Stimulated activated CD8-positive, alpha-beta memory T cell treated with anti-CD3 and anti-CD28 coated beads, Interleukin-15, amount 100 ng/mL, for 48 hours (primary cell): ENCODE data around the gene TTC7B.

Source experiments
- DNase-seq, 2 donors: peaks; one replicate each; pipeline ENCODE4 v3.0.0-alpha.2; 2020; ENCODE audit warnings: low read depth in 2 of 2

The TTC7B gene

DNA sequence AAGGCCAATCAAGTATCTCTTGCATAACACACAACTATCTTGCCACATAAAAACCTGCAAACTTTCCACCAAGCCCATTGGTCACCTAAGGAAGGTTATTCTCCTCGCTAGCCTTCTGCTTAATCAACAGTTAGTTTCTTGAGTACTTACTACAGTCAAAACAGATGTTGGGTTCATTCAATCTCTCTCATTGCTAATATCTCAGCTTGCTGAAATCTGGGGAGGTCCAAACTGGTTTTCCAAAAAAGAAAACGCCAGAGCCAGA is 74.6 kb downstream of the TTC7B start:
- DNase-seq, result no peak

DNA sequence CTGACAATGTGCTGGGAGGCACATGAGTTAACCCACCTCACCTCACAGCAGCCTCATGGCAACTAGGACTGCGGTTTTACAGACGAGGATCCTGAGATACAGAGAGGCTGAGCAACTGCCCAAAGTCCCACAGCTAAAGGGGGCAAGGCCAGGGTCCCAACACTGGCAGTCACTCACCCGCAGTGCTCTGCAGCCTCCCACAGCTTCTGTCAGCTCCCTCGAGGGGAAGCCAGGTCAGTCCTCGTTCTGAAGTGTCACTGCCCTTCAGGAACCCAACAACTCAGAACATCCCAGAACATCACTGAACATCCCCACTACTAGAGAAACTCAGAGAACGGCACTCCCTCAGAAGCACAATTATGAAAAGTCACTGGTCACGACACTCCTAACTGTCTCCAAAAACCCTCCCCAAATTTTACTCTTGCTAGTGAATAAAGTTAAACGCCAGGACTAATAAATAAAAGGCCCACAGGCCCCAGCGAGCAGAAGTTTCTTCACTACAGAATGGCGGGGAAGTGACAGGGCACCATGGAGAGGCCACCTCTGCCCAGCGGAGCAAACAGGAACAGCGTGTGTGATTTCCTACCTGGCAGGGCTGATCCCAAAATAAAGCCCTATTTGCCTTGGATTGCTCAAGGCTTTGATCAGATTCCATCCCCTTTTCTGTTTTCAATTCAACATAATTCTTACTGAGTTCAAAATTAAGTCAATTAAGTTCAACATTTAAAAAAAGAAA is 75.1 kb downstream of the TTC7B start:
- DNase-seq, result no peak

DNA sequence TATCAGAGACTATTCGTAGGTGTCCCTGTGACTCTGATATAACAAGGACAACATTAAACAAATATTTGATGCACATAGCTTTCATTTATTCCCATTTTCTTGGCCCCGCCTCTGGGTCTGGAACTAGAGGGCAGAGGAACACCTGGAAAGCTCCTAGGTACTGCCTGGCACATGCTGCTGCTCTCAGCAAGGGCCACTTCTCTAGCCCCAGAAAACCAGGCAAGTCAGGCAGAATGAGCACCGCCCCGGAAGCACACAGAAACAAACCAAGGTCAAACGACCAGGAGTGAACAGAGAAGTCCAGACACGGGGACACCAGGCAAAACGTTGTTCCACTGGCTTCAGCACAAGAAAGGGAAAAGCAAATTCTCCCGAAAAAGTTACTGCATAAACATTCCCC is 76.1 kb downstream of the TTC7B start:
- DNase-seq, result no peak

DNA sequence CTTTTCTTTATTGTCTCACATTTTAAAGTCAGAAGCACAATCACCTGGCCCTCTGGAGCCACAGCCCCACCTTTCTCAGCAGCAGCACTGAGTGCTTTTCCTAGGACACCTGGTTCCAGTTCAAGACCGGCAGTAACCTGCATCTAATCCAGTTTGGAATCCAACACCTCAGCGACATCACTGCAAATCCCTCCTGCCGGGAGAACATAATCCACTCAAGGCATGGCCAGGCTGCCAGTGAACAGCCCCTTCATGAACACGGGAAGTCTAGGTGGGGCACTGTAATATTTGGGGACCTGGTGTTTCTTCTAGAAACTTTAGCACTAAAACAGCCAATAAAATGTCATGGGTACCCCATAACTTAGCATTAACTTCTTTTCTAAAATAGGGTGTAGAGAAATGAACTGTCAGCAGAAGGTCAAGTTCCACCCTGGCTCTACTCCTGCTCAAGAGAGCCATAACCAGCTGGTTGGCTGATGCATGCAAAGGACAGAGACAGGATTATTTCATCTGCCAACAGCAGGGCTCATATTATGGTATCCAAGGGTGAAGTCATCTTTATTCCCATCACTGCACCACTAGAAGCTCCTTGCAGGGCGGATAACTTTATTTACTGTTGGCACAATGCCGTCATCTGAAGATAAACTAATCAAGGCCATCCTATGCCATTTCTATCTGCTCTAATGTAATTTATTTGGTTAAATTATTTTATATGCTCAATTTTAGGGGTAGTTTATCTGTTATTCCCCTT is 76.7 kb downstream of the TTC7B start:
- no peak for DNase-seq

DNA sequence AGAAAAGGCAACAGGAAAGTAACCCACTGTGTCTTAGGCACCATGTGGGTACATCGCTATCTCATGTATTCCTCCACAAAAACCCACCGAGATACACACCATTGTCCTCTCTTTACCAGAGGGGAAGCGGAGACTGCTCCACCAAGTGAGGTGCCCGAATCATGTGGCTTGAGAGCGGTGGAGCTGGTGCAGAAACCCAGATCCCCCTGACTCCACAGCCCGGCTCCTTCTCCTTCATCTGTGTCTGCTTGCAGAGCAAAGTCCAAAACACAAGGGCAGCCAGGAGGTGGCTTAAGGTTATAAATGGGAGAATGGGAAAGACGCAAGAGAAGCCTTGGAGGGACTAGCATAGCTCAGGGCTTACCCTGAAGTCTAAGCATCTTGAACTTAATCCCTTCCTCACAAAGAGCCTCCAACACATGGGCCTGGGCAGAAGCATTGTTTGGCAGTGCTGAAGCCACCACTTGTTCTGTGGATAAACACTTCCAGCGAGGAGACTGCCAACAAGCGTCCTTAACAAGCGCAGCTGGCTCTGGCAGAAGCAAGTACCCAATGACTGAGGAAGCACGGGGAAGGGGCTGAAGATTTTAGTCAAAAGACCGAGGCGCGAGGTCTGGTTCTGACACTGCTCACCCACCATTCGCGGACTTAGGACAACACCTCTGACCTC is 83.0 kb downstream of the TTC7B start:
- no peak for DNase-seq

DNA sequence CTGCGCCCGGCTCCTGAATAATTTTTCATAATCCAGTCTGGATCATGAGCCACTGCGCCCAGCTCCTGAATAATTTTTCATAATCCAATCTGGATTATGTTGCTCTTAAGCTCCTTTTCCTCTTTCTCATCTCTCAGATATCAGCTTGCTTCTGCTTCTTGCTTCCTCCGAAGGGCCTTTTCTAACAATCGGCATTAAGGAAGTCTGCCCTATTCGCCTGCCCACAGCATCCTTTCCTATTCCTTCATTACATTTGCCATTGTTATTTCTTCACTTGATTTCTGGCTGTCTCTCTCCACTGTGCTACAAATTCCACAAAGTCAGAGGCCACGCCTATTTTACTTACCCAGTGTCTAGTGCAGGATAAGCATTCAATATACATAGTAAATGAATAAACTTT is 83.5 kb downstream of the TTC7B start:
- no peak for DNase-seq

DNA sequence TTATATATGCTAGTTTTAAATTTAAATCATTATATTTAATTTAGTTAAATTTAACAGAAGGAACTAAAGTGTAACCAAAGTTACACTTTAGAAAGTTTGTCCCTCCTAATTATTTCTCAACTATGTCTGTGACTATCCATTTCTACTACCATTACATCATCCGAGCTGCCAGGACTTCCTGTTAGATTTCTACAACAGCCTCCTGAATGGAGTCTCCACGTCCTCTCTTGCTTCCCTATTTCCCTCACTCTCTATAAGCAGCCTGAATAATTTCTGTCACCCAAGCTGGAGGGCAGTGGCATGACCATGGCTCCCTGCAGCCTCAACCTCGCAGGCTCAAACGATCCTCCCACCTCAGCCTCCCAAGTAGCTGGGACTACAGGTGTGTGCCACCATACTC is 84.1 kb downstream of the TTC7B start:
- no peak for DNase-seq

DNA sequence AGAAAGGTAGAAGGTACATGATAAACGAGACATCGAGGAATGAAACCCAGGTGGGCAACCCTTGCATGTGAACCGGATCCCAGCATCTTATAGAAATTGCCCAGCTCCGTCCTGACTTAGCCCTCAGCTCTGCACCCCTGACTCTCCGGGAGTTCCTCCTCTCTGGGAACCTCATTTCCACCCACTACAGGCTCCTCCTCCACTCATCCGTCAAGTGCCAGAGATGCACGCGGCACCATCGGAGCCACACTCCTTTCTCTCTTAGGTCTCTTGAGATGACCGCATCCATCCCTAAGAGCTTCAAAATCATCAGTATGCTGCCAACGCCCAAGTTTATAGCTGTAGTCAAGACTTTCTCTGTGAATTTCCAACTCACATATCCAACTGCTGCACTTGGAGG is 84.7 kb downstream of the TTC7B start:
- DNase-seq, result no peak

DNA sequence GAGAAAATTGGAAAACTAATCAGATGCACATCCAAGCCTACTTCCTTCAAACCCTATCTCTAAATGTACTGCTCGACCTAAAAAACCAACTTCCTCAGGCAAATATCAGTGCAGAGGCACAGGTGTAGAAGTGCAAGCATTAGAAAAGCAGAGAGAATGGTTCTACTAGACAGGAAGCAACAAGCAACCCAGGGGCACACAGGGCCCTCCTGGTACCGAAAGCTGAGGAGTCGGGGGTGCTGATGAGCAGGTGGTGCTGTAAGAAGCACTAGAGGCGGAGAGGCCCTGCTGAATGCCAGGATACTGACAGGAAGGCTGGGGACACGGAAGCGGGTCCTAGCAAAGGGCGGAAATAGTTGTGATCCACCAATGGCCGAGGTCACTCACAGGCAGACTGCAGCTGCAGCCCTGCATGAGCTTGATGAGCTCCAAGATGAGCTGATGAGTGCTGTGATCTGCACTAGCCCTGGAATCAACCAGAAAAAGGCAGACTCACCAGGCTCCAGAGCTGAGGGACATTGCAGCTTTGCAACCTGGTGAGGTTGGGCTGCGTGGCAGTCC is 85.9 kb downstream of the TTC7B start:
- DNase-seq, result no peak

DNA sequence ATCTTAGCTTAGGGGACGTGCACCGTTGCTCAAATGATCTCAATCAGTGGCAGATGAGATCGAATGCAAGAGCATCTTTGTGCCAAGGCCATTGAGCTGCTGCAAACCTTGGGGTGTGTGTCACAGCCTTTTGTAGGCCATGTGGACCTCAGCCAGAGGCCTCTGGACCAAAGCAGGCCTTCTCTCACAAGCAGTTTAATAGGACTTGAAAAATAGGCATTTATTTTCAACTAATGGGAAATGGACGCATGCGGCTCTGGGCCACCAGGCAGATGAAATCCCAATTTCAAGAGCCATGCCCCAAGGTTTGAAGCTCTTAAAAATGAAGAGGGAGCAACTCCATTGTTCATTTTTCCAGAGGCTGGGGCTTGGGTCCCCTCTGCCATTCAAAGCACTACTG is 87.3 kb downstream of the TTC7B start:
- no peak for DNase-seq

DNA sequence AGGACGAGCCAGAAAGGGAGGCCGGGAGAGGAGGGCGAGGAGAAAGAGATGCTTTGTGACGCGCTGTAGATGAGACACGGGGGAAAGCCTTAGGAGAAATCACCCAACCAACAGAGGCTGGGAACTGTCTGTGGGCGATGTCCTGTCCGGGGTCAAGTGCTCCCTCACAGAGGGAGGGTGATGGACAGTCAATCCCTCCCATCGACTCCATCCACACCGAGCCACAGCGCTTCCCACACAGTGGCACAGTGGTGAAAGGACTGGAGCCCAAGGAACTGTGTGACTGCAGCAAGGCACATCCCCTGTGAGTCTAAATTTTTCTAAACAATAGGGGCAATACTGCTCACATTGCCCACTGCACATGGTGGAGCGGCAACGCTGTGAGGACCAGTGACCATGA is 89.1 kb downstream of the TTC7B start:
- no peak for DNase-seq

DNA sequence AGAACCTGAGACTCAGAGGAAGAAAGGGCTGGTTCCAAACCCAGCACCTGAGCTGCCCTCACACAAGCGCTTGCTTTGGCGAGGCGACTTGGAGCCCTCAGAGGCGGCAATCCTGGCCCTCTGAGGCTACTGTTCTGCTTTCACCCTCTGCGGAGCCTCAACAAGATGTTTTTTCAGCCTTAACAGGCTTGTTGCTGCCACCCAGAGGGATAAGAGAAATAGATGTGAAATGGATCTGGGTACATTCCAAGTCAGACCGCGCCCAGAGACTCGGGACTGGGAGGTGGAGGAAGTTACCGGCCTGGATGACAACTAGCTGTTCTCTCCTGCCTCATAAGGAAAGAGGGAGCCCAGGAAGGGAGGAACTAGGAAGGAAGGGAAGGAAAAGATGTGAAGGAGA is 89.6 kb downstream of the TTC7B start:
- DNase-seq, result no peak

DNA sequence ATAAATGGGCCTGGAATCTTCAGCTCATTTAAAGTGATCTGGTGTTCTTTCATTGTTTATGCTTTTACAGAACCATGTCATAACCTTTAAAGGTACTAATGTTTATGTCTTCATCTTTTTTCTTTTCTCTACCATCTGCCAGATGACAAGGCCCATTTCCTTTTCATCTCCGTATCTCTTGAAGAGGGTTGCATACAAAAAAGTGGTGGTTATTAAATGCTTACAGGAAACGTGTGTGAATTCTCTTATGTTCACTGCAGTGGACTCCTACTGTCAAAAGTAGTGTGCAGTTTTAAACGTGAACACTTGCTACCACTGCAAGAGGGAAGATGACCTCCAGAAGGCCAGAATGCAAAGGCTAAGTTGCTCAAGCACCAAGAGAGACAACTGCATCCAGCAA is 91.4 kb downstream of the TTC7B start:
- DNase-seq, result no peak

DNA sequence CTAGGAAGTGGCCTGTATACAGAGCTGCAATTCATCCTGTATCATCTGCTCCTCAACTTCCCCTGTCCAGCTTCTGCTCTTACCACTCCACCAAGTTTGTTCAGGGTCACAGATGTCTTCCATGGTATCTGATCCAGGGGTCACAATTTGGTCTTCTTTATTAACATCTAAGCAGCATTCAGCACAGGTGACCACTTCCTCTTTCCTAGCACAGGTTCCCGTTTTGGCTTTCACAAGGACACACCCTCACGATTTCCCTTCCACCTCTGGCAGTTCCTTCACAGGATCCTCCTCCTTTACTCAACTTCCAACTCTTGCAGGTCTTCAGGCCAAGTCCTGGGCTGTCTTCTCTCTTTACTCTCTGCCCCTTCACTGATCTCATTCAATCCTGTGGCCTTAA is 93.6 kb downstream of the TTC7B start:
- DNase-seq, result no peak

DNA sequence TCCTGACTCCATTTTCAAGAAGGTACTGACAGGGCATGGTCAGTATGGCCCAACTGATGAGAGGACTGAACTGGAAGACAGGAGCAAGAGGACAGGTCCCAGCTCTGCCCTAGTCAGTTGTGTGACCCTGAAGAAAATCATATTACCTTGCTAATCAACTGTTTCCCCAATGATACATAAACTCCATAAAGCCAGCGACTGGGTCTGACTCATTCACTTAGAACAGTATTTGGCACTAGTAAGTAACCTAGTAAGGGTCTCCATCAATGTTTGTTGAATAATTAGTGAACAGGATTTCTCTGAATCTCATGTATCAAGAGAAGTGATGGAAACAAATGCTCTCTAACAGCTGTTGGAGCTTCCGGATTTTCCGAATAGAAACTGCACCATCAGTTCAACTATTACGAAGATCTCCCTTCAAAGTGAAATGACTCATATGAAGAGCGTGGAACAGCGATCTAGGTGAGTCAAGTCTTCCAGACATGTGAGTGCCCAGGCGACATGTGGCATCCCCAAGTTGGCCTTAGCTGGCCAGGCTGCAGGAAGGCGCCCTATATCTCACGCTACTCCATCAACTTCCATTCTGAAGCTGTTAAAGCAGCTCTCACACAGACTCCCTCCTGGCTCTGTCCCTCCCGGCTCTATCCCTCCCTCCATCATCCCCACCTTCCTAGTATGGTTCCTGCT is 94.5 kb downstream of the TTC7B start:
- DNase-seq, result no peak

DNA sequence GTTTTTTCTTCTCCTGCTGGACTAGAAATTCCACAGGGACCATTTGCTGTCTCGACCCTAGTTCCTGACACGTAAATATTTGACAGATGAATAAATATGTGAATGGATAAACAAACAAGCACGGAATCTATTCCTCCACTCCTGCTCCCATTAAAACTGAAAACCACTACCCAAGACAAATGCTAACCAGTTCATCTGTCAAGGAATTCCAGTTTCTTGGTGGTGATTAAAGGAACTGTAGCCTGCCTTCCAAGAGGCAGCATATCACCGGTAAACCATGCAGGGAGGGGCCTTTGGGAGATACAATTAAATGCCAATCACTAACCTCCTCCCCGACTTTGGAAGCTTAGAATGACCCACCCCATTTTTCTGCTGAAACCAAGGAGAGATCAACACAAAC is 95.4 kb downstream of the TTC7B start:
- no peak for DNase-seq

DNA sequence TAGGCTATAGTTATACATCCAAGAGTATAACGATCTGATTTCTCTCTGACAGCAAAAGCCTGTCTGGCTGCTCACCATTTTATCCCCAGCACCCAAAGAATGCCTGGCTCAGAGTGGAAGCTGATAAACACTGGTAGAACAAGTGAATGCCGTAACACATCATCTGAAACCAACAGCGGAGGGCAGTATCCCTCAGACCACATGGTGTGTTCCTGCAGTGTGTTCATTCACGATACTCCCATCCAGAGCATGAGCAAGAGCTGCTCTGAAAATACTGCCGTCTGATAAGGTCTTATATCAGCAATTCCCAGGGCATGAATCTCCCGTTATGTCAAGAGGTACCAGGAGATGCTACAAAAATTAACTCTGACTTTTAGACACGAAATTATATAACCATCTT is 95.9 kb downstream of the TTC7B start:
- no peak for DNase-seq

DNA sequence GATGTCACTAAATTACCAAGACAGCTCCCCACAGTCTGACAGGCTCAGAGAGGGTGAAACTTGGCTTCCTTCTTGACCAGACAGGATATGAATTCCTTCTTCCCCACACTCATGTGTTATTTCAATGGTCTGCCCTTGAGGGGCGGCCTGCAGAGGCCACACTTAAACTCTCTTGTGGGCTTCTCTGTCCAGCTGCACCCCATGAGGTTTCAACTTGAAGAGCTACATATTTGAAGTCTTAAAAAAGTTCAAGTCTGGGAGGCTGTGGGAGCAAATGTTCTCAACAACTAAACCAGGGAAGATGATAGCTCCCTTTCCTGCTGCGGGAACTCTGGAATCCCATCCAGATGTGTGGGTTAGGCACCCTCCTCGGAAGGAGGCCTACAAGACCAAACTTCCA is 98.3 kb downstream of the TTC7B start:
- no peak for DNase-seq

DNA sequence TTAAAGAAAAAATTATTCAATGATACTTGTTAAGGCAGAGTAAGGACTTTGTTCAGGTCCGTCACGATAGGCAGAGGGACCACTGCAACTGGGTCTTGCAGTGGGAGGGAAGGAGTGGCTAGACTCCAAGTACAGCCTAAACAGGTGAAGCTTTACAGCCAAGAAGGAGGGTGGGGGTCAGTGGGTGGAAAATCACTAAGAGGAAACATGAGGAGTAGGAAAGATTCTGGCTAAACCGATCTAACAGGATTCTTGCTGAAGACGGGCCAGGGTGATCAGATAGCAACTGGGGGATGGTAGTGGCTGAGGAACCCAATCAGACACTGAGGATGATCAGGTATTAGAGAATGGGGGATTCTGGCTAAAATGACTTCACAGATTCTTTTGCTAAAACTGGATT is 100.2 kb downstream of the TTC7B start:
- DNase-seq, result no peak

DNA sequence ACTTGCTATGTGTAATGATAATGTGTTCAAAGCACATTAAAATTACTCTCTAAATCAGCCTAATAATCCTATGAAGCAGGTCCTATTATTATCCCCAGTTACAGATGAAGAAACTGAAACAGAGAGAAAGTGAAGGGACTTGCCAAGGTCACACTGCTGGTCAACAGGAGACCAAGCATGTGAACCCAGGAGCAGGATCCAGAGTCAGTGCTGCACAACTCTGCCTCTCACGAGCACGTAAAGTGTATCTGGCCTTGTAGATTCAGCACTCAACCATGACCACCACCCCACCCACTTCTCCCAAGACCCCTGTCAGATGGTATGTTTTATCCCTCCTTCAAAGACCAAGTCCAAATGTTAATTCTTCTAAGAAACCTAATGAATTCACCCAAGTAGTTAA is 100.7 kb downstream of the TTC7B start:
- no peak for DNase-seq

DNA sequence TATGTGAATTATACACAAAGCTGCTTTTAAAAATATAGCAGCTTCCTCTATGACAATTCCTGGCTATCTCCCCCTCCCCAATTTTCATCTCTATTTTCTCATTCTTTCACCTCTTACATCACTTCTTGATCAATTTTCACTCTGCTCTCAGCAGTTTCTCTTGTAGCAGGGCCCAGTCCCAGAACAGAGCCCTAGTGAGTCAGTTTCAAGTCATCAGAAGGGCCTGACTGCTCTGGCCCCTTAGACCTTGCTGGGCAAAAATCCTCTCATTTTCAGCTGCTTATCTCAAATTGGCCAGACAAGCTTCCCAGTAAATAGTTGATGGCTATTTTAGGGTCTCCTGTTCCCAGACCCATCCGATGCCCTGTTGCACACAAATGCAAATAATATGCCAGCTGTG is 101.4 kb downstream of the TTC7B start:
- no peak for DNase-seq

DNA sequence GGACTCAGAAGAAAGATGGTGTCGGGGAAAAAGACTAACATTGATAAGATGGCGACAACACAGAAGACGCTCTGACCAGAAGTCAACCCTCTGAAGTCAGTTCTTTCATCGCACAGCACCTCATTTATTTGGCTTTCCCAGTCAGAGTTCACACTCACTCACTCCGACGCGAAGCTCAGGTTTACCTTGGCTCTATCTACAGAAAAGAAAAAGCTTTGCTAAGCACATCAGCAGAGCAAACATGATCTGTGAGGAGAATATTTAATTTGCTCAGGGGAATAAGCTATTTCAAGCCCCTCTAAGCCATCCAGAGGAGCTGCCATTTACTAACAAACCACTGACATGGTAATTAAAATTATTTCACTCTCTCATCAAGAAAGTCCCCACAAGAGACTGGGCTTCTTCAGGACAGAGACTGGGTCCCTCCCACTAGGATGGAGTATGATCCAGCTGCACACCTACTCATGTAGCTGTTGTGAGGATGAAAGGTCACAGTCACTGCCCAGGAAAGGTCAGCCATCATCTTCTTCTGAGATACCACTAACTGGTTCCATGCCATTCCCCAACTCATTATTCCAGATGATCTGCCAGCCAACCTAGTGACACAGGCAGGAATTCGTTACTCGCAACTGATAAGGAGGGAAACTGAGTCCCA is 111.4 kb downstream of the TTC7B start:
- DNase-seq, result no peak
